H9 (cell line): ENCODE measurements around the gene GANAB. TPM values are rescaled to one million over a fixed set of nuclear protein-coding genes. Genes with fewer than 3 reads are reported as not detected.

Experiments
- DNase-seq: peaks from one replicate; pipeline ENCODE4 v3.0.0-alpha.2; 2017
- H2AFZ ChIP-seq: one replicate; pipeline ENCODE4 v1.6.1; 2013; ENCODE audit warnings: mild to moderate bottlenecking, low read length, control low read depth, moderate library complexity
- H2AK5ac ChIP-seq: 2 replicates; pipeline ENCODE4 v1.6.1; 2013; ENCODE audit warnings: low read length, control low read depth, mixed read lengths; ENCODE audit not compliant: insufficient read length
- H2BK120ac ChIP-seq: one replicate; pipeline ENCODE4 v1.6.1; 2013; ENCODE audit warnings: low read depth, mild to moderate bottlenecking, low read length, control low read depth, inconsistent platforms; ENCODE audit not compliant: poor library complexity, severe bottlenecking
- H2BK12ac ChIP-seq: 2 replicates; pipeline ENCODE4 v1.6.1; 2013; ENCODE audit warnings: low read length, control low read depth, mixed read lengths, low read depth; ENCODE audit not compliant: insufficient read length
- H2BK15ac ChIP-seq: 2 replicates; pipeline ENCODE4 v1.6.1; 2013; ENCODE audit warnings: low read depth, low read length, control low read depth
- H2BK20ac ChIP-seq: one replicate; pipeline ENCODE4 v1.6.1; 2013; ENCODE audit warnings: low read depth, mild to moderate bottlenecking, low read length, control low read depth, inconsistent platforms; ENCODE audit not compliant: poor library complexity, severe bottlenecking
- H2BK5ac ChIP-seq: 2 replicates; pipeline ENCODE4 v1.6.1; 2013; ENCODE audit warnings: low read length, control low read depth, mixed read lengths; ENCODE audit not compliant: insufficient read length
- H3K14ac ChIP-seq: 2 replicates; pipeline ENCODE4 v1.6.1; 2013; ENCODE audit warnings: low read length, control low read depth; ENCODE audit not compliant: insufficient read depth
- H3K18ac ChIP-seq: 2 replicates; pipeline ENCODE4 v1.6.1; 2013; ENCODE audit warnings: low read depth, mild to moderate bottlenecking, mixed read lengths, low read length, control low read depth; ENCODE audit not compliant: insufficient read length
- H3K23ac ChIP-seq: 2 replicates; pipeline ENCODE4 v1.6.1; 2013; ENCODE audit warnings: low read length, control low read depth, mixed read lengths, low read depth; ENCODE audit not compliant: insufficient read length
- H3K23me2 ChIP-seq: 2 replicates; pipeline ENCODE4 v1.6.1; 2013; ENCODE audit warnings: low read depth, mild to moderate bottlenecking, mixed read lengths, low read length, control low read depth; ENCODE audit not compliant: insufficient read length, poor library complexity, severe bottlenecking
- H3K27ac ChIP-seq: 2 replicates; pipeline ENCODE4 v1.5.1; 2013; ENCODE audit warnings: low read length, control low read depth, mixed read lengths, low read depth; ENCODE audit not compliant: insufficient read length
- H3K27me3 ChIP-seq: 2 replicates; pipeline ENCODE4 v1.6.1; 2013; ENCODE audit warnings: low read length, control low read depth, inconsistent platforms; ENCODE audit not compliant: insufficient read depth
- H3K4ac ChIP-seq: 2 replicates; pipeline ENCODE4 v1.6.1; 2013; ENCODE audit warnings: low read depth, mild to moderate bottlenecking, control low read depth, inconsistent platforms, low read length, moderate library complexity
- H3K4me1 ChIP-seq: 2 replicates; pipeline ENCODE4 v1.6.1; 2013; ENCODE audit warnings: low read length, control low read depth, inconsistent platforms; ENCODE audit not compliant: insufficient read depth
- H3K4me2 ChIP-seq: 2 replicates; pipeline ENCODE4 v1.6.1; 2013; ENCODE audit warnings: low read length, control low read depth, mixed read lengths; ENCODE audit not compliant: insufficient read length, insufficient read depth
- H3K56ac ChIP-seq: 2 replicates; pipeline ENCODE4 v1.6.1; 2013; ENCODE audit warnings: low read depth, mild to moderate bottlenecking, mixed read lengths, low read length, control low read depth; ENCODE audit not compliant: insufficient read length
- H3K79me1 ChIP-seq: 2 replicates; pipeline ENCODE4 v1.6.1; 2013; ENCODE audit warnings: low read depth, mild to moderate bottlenecking, moderate library complexity, low read length, control low read depth, inconsistent platforms; ENCODE audit not compliant: insufficient read depth, poor library complexity, severe bottlenecking
- H3K79me2 ChIP-seq: 2 replicates; pipeline ENCODE4 v1.6.1; 2013; ENCODE audit warnings: low read length, control low read depth, inconsistent platforms; ENCODE audit not compliant: insufficient read depth
- H3K9ac ChIP-seq: 2 replicates; pipeline ENCODE4 v1.6.1; 2013; ENCODE audit warnings: low read length, control low read depth, mixed read lengths; ENCODE audit not compliant: insufficient read length; ENCODE audit errors: extremely low read depth
- H3K9me3 ChIP-seq: one replicate; pipeline ENCODE4 v1.6.1; 2013; ENCODE audit warnings: low read depth, low read length, inconsistent platforms; ENCODE audit not compliant: control insufficient read depth
- H3T11ph ChIP-seq: one replicate; pipeline ENCODE4 v1.6.1; 2013; ENCODE audit warnings: mild to moderate bottlenecking, low read length, control low read depth, inconsistent platforms
- H4K20me1 ChIP-seq: one replicate; pipeline ENCODE4 v1.6.1; 2013; ENCODE audit not compliant: control insufficient read depth, insufficient read length, insufficient read depth
- H4K5ac ChIP-seq: 2 replicates; pipeline ENCODE4 v1.6.1; 2013; ENCODE audit warnings: low read depth, mild to moderate bottlenecking, mixed read lengths, low read length, control low read depth; ENCODE audit not compliant: insufficient read length
- H4K8ac ChIP-seq: replicated peaks from 2 replicates; pipeline ENCODE4 v1.6.1; 2013; ENCODE audit warnings: low read length, control low read depth, mixed read lengths, low read depth; ENCODE audit not compliant: insufficient read length
- H4K91ac ChIP-seq: 2 replicates; pipeline ENCODE4 v1.6.1; 2013; ENCODE audit warnings: low read depth, mild to moderate bottlenecking, moderate library complexity, mixed read lengths, low read length, control low read depth; ENCODE audit not compliant: insufficient read length
- H3K27ac Mint-ChIP-seq, 3 experiments: 2 replicates in 2 of 3; 3 replicates in 1 of 3; pipeline ENCODE4 v1.8.0; 2020 to 2021; ENCODE audit warnings: mixed read lengths in 3 of 3, mild to moderate bottlenecking in 1 of 3, moderate library complexity in 1 of 3
- H3K27me3 Mint-ChIP-seq: 2 replicates; pipeline ENCODE4 v1.8.0; 2021; ENCODE audit warnings: low read depth, mild to moderate bottlenecking, moderate library complexity, mixed read lengths
- H3K36me3 Mint-ChIP-seq, 3 experiments: 2 replicates in 2 of 3; 3 replicates in 1 of 3; pipeline ENCODE4 v1.8.0; 2020 to 2021; ENCODE audit warnings: low read depth in 3 of 3, mixed read lengths in 3 of 3; ENCODE audit not compliant: insufficient read depth in 1 of 3
- H3K4me1 Mint-ChIP-seq, 2 experiments: 2 replicates each; pipeline ENCODE4 v1.8.0; 2020; ENCODE audit warnings: mixed read lengths in 2 of 2
- H3K4me3 Mint-ChIP-seq, 2 experiments: 2 replicates in 1 of 2; 3 replicates in 1 of 2; pipeline ENCODE4 v1.8.0; 2020 to 2021; ENCODE audit warnings: mild to moderate bottlenecking in 2 of 2, mixed read lengths in 2 of 2, moderate library complexity in 1 of 2
- H3K9me3 Mint-ChIP-seq, 2 experiments: 2 replicates in 1 of 2; 3 replicates in 1 of 2; pipeline ENCODE4 v1.8.0; 2020; ENCODE audit warnings: mild to moderate bottlenecking in 2 of 2, mixed read lengths in 2 of 2, moderate library complexity in 1 of 2
- CTCF ChIP-seq: fragments of 200-600 bp; sonication (generic); conservative IDR thresholded peaks from 3 replicates; pipeline ENCODE4 v1.8.0; 2021; ENCODE audit warnings: antibody characterized with exemption, mild to moderate bottlenecking
- WGBS: extraction: QIAGEN DNeasy Blood & Tissue Kit; methylation state at CpG from one replicate; pipeline ENCODE4 v1.1.7; 2013; ENCODE audit warnings: missing lambda C conversion rate, low lambda C conversion rate, mixed read lengths; ENCODE audit not compliant: insufficient read length; ENCODE audit errors: extremely low coverage; 5-methylcytosine and 5-hydroxymethylcytosine counted together
- total RNA-seq: library from RNA; stranded (reverse); gene quantifications from 2 replicates; pipeline ENCODE4 v1.2.1, GENCODE V29; 2021

GANAB gene
- total RNA-seq, 1 experiment from 2014 or later = 387 TPM

GRCh38 chr11:62645671-62645945, 805 bp downstream of the GANAB start:
- H4K91ac ChIP-seq = no peak overlapping the region
- H2BK120ac ChIP-seq = no peak overlapping the region
- H4K20me1 ChIP-seq = no peaks in the 10 kb centered on the region
- Mint-ChIP-seq H3K9me3 (no peaks in the 10 kb centered on the region), H3K36me3 (peaks cover 14 to 47% (median 32%) of the 10 kb centered on the region in 3 experiments), H3K4me1 (peaks cover 7 to 9% of the 10 kb centered on the region in 2 experiments), H3K4me3 (peak overlapping the region; percentile 98 to 100), H3K27ac (peak overlapping the region; percentile 84 to 98 (median 98)), H3K27me3 (no peaks in the 10 kb centered on the region)
- TF ChIP-seq CTCF = no peak
- peak overlapping the region; percentile 86 for H3K9ac ChIP-seq
- no peak overlapping the region for H2AK5ac ChIP-seq
- H2AFZ ChIP-seq = no peak overlapping the region
- H3K27me3 ChIP-seq = no peaks in the 10 kb centered on the region
- peaks cover 3% of the 10 kb centered on the region; the same call in 1 of the 2 replicates for H3K4me1 ChIP-seq
- H3K4ac ChIP-seq = no peak overlapping the region
- peaks cover 5% of the 10 kb centered on the region for H3K23me2 ChIP-seq
- peaks cover 10% of the 10 kb centered on the region; the same call in 1 of the 2 replicates for H3K79me2 ChIP-seq
- no peaks in the 10 kb centered on the region for H3K79me1 ChIP-seq
- H3K56ac ChIP-seq = no peak overlapping the region
- no peak overlapping the region for H2BK20ac ChIP-seq
- peak overlapping the region; percentile 74 for H3K4me2 ChIP-seq
- H2BK5ac ChIP-seq = no peak overlapping the region
- no peak overlapping the region for H2BK12ac ChIP-seq
- no CpG with 5 or more reads among the region's 11 CpGs for WGBS
- H3K18ac ChIP-seq = no peak overlapping the region
- H3K23ac ChIP-seq = no peak overlapping the region
- H3T11ph ChIP-seq = no peak overlapping the region
- H2BK15ac ChIP-seq = no peak overlapping the region
- H3K27ac ChIP-seq = no peak overlapping the region
- no peak overlapping the region for H3K14ac ChIP-seq
- H3K9me3 ChIP-seq = no peaks in the 10 kb centered on the region
- no peak for DNase-seq
- H4K8ac ChIP-seq = no peak overlapping the region
- H4K5ac ChIP-seq = no peak overlapping the region
